HG02840 (cell line): Measurements from ENCODE around the gene UXS1.
"Not testable (repeated sequence)": the region's sequence is repeated elsewhere in the genome, so short reads cannot be mapped to it uniquely, and the experiment has no call there.

Experiments
- ATAC-seq: cut with Tn5 transposase; IDR thresholded peaks from one replicate; pipeline ENCODE4 v1.9.1; 2021; ENCODE audit warnings: mild to moderate bottlenecking, moderate library complexity, moderate number of reproducible peaks; ENCODE audit not compliant: unreplicated experiment, low FRiP score

The UXS1 gene

DNA sequence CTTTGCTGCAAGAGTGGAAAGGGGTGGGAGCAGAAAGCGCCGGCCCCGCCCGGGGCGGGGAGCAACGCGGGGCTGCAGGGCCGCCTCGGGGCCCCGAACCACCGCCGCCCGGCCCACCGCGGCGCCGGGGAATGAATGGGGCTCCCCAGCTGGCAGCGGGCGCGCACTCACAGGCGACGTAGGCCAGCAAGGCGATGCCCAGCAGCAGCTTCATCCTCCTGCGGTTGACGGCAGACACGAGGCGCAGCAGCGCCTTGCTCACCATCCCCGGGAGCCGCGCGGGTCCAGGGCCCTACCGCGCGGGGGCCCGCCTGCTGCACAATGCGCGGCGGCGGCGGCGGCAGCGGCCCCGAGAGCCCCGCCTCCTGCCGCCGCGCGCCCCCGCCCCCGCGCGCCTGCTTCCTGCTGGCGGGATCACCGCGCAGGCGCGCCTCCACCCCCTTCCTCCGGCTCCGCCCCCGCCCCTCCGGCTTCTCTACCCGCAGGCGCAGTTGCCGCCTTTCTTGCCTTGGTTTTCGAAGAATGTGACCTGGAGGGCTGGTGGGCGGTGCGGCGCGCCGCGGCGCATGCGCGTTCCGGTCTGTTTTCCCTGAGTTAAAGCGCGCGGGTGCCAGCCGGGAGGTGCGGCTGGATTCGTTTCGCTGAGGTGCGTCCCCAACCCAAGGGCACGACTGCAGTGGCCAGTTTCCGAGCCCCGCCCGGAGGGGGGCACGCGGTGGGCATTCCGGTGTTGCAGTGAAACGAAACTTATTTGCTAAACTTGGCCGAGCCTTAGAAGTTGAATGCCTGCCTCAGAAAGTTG lies at the start of gene UXS1:
UXS1 (minus strand) TSS at position 325 of the 802 bp plus-strand sequence; CDS start at position 265, 60 bp downstream.
- ATAC-seq = peak; percentile 71

DNA sequence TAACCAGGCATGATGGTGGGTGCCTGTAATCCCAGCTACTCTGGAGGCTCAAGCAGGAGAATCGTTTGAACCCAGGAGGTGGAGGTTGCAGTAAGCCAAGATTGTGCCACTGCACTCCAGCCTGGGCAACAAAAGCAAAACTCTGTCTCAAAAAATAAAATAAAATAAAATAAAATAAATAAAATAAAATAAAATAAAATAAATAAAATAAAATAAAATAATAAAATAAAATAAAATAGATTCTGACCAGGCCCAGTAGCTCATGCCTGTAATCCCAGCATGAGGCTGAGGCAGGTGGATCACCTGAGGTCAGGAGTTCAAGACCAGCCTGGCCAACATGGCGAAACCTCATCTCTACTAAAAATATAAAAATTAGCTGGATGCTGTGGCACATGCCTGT lies 45.4 kb upstream of the UXS1 start:
- not testable (repeated sequence) for ATAC-seq

DNA sequence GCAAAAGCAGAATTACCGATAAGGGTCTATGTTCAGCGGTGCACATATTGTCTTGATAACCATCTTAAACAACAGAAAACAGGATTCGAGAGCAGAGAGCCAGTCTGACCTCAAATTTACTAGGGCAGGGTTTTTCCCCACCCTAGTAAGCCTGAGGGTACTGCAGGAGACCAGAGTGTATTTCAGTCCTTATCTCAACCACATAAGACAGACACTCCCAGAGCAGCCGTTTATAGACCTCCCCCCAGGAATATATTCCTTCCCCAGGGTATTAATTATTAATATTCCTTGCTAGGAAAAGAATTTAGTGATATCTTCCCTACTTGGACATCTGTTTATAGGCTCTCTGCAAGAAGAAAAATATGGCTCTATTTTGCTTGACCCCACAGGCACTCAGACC lies 41.3 kb upstream of the UXS1 start:
- not testable (repeated sequence) for ATAC-seq

DNA sequence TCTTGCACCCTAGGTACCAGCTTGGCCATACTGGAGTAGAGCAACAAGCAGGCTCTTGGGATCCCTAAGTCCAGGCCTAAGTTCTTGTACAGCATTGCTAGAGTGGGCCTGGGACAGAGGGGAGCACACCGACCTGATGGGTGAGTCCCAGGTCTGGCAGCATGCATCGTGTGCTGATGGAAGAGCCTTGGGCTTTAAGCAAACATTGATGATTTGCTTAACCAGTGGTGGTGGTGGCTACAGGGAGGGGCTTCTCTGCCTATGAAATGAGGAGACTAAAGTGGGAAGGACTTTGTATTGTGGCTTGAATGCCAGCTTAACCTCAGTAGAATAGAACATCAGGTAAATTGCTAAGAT lies 39.2 kb upstream of the UXS1 start:
- ATAC-seq = no peak

DNA sequence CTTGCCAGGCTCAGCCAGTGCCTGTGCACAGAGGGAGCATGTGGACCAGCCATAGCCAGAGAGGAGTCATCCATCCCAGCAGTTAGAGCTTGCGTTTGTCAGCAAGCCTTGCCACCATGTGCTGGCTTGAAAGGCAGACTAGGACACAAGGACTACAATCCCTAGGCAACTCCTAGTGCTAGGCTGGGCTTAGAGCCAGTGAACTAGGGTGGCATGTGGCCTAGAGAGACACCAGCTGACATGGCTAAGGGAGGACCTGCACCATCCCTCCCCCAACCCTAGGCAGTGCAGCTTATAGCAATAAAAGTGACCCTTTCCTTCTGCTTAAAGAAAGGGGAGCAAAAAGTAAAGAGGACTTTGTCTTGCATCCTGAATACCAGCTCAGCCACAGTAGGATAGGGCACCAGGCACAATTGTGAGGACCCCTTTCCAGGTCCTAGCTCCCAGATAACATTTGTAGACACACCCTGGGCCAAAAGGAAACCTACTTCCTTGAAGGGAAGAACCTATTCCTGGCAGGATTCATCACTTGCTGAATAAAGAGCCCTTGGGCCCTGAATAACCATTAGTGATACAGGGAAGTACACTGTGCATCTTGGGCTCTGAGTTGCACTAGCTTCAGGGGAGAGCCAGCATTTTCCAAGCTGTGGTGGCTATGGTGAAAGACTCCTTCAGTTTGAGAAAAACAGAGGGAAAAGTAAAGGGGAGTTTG lies 38.7 kb upstream of the UXS1 start:
- ATAC-seq = no peak

DNA sequence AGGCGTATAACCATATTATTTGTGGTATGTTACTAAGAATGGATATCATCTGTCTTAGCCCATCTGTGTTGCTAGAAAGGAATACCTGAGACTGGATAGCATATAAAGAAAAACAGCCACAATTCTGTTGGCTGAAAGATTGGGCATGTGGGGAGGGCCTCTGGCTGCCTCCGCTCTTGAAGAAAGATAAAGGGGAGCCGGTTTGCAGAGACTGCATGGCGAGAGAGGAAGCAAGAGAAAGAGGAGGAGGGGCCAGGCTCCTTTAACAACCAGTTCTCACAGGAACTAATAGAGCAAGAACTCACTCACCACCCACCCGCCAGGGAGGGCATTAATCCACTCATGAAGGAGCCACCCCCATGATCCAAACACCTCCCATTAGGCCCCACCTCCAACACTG lies 29.2 kb upstream of the UXS1 start:
- ATAC-seq = no peak

DNA sequence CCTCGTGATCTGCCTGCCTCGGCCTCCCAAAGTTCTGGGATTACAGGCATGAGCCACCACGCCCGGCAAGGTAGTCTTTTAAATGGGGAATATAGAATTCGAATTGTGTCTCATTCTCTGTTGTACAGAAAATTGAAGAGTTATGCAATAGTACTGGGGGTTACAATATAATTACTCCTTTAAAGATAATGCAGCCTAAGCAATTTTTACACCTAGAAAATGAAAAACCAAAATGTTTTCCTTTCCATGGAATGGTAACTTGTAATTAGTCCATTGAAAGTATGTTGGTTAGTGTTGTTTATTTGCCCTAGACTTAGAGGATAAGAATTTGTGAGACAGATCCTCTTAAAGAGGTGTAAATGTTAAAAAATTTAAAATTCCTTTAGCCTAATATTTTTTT lies 28.0 kb upstream of the UXS1 start:
- not testable (repeated sequence) for ATAC-seq

DNA sequence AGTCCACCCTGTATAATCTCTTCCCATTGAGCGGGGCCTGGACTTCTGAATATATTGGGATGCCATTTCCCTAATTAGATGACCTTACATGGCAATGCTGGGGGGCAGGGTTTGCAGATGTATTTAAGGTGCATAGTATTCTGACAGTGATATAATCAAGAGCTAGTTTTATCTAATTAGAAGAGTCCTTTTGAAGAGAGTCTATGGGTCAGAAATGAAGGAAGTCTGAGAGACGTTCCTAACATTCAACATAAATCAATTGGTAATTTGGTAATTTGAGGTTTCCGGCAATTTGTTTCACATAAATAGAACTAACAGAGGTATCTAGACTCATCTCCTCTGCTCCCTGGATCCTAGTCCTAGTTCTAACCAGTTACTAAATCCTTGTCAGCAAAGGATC lies 25.7 kb upstream of the UXS1 start:
- ATAC-seq = no peak

DNA sequence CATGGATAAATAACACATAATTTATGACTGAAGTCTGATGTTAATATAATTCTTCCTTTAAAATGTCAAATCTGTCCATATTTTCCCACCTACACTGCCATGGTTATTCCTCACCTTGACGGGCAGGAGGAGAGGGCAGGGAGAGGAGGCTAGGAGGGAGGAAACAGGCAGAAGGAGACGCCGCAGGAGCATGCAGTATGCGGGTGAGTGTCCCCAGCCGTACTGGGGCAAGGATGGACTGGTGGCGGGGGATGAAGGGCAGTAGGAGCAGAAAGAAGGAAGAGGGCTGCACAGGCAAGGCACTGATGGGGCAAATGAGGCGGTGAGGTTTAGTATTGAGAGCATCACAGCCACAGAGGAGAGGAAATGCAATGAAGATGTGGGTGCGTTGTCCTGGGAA lies 25.1 kb upstream of the UXS1 start:
- not testable (repeated sequence) for ATAC-seq

DNA sequence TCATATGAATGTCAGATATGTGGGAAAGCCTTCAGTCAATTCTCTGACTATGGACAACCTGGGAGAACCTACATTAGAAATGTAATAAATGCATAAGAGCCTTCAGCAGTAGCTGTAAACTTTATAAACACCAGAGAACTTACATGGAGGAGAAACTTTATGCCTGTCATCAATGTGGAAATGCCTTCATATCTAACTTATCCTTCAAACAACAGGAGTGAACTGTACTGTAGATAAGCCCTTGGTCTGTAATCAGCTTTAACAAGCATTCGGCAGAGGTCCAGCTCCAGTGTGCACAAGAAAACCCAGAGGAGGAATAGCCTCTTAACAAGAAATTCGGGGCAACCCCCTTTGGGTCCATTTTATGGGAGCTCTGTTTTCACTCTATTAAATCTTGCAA lies 14.8 kb upstream of the UXS1 start:
- no peak for ATAC-seq

DNA sequence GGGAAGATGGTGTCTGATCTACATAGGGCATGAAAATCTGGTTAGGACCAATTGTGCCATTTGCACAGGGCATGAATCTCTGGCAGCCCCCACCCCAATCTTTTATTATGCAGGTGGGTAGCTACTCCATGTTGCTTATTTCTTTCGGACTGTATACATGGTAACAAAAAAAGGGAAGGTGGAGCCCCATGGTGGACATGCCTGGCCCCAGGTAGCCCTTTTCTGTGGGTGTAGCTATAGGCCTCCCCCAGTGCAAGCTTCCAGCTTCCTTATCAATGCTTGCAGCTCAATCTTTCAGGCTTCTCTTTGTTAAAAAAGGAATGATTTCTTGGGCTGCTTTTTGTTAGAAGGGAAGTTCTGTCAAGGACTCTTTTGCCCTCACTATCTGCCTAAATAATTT lies 14.3 kb upstream of the UXS1 start:
- no peak for ATAC-seq

DNA sequence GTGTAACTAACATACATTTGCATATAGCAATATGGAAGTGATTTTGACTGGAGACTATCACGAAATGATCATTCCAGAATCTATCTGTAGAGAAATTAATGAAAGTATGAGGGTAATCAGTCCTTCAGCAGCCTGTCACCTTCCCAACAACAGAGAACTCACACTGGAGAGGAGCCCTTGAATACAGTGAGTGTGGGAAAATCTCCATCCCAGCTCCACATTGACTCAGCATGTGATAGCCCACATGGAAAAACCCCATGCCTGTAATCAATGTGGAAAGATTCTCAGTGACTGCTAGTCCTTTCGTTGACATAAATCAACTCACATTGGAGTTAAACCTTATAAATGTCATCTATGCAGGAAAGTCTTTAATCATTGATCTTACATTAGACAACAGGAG lies 13.1 kb upstream of the UXS1 start:
- no peak for ATAC-seq

DNA sequence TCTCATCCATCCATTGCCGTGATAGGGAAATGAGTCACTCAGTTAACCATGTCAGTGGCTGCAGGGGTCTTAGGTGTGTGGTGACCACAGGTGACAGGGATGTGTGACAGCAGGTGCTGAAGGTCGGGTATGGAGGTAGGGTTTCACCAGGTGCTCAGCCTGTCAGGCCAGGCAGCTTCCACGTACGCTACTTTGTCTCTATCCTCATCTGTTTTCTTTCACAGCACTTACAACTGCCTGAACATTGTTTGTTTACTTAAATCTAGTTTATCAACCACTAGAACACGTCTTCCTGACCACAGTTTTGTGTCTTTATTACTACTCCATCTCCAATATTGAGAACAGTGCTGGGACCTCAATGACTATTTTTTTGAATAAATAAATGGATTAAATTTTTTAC lies 11.4 kb upstream of the UXS1 start:
- no peak for ATAC-seq

DNA sequence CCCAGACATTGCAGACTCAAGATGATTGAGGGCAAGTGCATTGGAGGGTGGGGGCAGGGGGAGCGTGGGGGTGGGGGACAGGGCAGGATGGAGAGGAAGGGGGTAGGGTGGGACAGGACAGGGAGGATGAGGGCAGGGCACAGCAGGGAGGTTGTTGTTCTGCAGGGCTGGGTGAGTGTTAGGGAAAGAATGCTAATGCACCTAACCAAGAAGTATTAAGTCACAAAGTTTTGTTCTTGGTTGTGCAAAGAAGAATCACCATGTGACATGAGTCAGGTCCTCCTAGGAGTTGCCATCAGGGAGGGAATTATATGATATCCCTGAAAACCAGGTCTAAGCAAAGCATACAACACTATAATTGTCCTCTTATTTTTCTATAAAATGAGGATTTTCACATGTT lies 10.4 kb upstream of the UXS1 start:
- ATAC-seq = not testable (repeated sequence)

DNA sequence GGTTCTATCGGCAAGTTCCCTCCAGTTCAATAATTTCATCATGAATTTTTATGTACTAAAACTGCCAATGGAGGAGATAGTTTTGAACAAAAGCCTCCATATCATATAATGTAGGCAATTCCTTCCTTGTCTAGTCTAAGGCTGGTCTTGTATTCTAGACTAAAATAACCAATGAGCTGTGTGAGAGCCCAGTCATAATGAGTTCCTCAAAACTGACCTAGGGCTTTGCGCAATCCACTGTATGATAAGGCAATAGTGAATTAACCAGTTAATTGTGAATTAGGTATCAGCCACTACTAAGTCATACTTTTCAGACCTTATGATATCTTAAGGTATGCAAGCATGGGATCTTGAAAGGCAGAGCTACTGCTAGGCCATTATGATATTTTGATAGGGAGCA lies 7.6 kb upstream of the UXS1 start:
- ATAC-seq = no peak

DNA sequence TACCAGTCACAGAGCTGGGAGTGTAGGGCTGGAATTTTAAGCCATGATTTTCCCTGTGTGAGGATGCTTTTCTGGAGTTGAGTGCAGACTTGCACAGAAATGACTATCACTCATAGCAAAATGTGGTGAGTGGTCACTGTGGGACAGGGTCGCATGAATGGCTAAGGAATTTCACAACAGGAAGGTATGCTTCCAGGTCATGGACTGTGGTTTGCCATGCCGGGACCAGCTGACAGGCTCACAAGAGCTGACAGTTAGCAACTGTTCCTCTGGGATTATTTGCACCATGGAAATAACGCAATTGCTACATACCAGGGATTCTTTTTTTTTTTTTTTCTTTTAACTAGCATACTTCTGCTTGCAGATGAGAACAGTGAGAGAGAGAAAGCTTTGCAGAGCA lies 3.8 kb upstream of the UXS1 start:
- no peak for ATAC-seq

DNA sequence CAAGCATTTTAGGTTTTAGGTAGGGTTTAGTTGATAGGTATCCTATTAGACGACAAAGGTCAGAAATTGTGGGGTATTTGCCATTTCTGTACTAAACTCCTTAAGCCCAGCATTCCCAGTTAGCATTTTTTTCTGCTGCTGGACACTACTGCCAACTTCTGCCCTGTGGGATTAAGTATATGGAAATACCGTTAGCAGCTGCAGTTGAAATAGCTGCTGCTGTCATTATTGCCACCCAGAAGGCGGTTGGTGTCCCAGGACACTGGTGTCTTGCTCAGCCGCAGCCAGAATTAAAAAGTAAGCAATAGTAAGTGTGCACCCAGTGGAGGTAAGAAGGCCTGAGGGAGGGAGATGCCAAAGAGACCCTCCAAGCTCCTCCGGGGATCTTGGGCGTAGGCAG lies 1.9 kb upstream of the UXS1 start:
- no peak for ATAC-seq

DNA sequence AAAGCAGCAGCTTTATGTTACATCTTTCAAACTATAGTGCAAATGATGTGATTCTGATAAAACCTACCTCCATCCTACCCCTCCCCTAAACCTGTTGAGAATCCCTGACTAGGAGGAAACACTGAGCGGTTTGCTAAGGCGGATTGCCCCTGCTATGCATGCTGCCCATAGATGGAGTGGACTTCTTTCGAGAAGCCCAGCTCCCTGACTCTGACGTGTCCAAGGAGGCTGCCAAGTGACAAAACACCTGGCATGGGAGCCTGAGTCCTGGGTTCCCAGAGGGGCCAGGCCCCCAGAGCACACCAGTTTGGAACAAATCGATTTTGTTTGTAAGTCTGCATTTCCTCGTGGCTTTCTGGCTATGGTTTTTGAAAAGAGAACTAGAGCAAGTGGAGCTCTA lies 1.4 kb upstream of the UXS1 start:
- ATAC-seq = no peak

DNA sequence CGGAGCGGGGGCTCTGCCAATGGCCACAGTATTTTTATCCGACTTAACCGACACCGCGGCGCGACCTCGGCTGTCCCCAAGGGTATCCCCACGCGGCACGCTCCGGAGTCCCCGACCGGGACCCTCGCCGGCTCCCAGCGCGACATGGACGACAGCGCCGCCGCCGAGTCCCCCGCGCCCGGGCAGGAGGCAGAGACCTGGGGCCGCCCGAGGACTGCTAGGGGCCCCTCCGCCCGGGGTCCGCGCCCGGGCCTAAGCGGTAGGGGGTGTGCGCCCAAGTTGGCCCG lies 468 bp downstream of the UXS1 start:
- ATAC-seq = no peak

DNA sequence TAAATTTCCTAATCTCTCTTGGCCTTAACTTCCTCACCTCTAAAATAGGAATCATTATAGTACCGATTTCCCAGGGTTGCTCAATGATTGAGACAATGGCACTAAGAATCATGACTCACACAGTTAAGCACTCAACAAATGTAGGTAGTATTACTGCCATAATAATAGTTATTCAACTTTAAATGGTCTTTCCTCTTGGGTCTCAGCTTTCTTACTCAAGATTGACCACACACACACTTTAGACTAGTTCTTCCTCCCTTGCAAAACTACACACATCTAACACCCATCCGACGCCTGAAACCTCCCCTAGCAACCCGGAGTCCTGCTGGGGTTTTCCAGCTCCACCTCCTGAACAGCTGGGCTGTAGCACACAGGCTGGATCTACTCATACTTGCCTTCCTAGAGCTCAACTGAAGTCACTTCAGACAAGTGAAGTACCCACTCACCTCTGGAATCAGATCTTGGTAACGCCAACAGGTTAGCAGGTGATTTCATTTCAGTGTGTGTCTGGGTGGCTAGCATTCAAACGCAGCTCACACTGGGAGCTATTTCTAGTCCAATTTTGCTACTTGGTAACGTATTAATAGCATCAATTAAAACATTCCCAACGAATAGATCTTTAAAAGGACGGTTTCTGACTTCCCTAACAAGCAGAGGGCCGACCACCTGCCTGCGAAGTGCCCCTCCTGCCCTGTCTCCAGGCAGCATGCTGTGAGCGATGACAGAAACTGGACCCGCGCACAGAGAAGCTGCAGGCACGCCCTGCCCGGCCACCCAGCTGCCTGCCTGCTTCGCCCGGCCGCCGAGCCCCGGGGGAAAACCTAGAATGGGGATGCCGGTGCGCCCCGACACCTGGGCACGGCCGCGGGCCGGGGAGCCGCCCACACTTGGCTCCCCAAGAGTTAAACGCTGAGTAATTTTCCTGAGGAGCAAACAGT lies 1.1 kb downstream of the UXS1 start:
- peak; percentile 46 for ATAC-seq

DNA sequence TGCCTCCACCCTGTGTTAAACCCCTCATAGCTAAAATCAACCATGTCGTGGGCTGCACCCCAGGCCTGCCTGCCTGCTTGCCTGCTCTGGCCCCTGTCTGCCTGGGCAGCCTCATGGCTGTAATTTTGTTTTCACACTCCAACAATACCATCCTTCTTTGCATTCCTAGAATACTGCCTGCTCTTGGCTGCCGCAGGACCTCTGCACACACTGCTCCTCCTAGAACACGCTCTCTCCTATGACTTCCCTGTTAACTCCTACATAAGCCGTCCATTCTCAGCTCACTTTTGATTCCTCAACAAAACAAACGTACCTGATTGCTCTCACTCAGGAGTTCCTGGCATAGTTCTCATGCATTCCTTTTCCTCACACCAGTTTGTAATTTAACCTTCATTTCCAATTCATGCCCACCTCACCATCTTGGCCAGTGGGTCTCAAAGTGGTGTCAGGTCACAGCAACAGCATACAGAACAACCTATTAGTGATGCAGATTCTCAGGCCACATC lies 2.5 kb downstream of the UXS1 start:
- no peak for ATAC-seq
